ENCODE measurements around the gene SF3A1. TPM values are rescaled to one million over a fixed set of nuclear protein-coding genes. Genes with fewer than 3 reads are reported as not detected.

The SF3A1 gene
- total and polyA plus RNA-seq, 2 of the 8 experiments (the other 6 are each of a cell fraction or from before 2014, with no cell fraction given) = 27.8 to 285 TPM

GRCh38 chr22:30381264-30381663 is 24.6 kb upstream of the SF3A1 start:
- no peak overlapping the region for H2AK5ac ChIP-seq (ENCODE audit: low read depth, low read length)
- WGBS, 2 experiments (ENCODE audit: extremely low coverage in 1 of 2, insufficient coverage in 1 of 2, insufficient read length in 1 of 2, insufficient replicate concordance in 2 of 2, low coverage in 1 of 2, low lambda C conversion rate in 2 of 2, missing lambda C conversion rate in 1 of 2) = 93% methylated on average over 12 of the region's 12 CpGs; no CpG with 5 or more reads in 1 of the 2 experiments
- no peak overlapping the region for H3K4me2 ChIP-seq (ENCODE audit: insufficient read depth in 1 of 2, low read depth in 2 of 2, low read length in 2 of 2)
- no peak overlapping the region for H4K5ac ChIP-seq (ENCODE audit: insufficient read length, low read depth, low read length)
- peaks cover 0 to 3% (median 0%) of the 10 kb centered on the region in 4 experiments; a peak in 2 of 7 replicates for H3K4me1 ChIP-seq (replicated peaks in 1 of 4; ENCODE audit: control insufficient read depth in 3 of 4, insufficient read depth in 4 of 4, low read length in 3 of 4)
- DNase-seq (ENCODE audit: low read depth in 1 of 2, low spot score in 2 of 2) = no peak
- no peak overlapping the region for H2BK5ac ChIP-seq (ENCODE audit: low read depth, low read length)
- no peak overlapping the region for H4K8ac ChIP-seq (ENCODE audit: extremely low read depth, insufficient read depth, low read length)
- H3K14ac ChIP-seq (ENCODE audit: insufficient read length) = no peak overlapping the region
- no peak overlapping the region for H2BK120ac ChIP-seq (replicated peaks; ENCODE audit: low read depth, low read length)
- H3K23me2 ChIP-seq (ENCODE audit: low read depth, low read length) = no peaks in the 10 kb centered on the region
- POLR2A ChIA-PET (ENCODE audit: partially characterized antibody) = interaction anchor here (0.8 to 3.6 kb wide), 9 partner anchors 8 to 58 kb away, joined by 3 to 14 read pairs (median 3); no protein-coding TSS in a partner anchor
- FAIRE-seq = no peak
- H3K79me1 ChIP-seq (ENCODE audit: low read depth, low read length) = no peaks in the 10 kb centered on the region
- no peaks in the 10 kb centered on the region; a peak in 1 of 4 replicates for H3K79me2 ChIP-seq (ENCODE audit: control insufficient read depth in 1 of 2, insufficient read depth in 2 of 2, low read length in 2 of 2)
- no peak overlapping the region for H3K56ac ChIP-seq (replicated peaks; ENCODE audit: insufficient read length, low read depth, low read length)
- no peak overlapping the region for H3K4ac ChIP-seq (replicated peaks; ENCODE audit: insufficient read length, low read depth, low read length)
- peaks cover 2% of the 10 kb centered on the region in 2 experiments for H4K20me1 ChIP-seq (replicated peaks in 1 of 2; ENCODE audit: control insufficient read depth in 1 of 2, insufficient read depth in 2 of 2, low read length in 2 of 2)
- no peak overlapping the region for H3K23ac ChIP-seq (ENCODE audit: insufficient read length)
- H3K9ac ChIP-seq (replicated peaks in 1 of 4; ENCODE audit: extremely low read depth in 1 of 4, low read depth in 3 of 4, low read length in 3 of 4) = no peak overlapping the region
- no peaks in the 10 kb centered on the region for H3K9me3 ChIP-seq (ENCODE audit: insufficient read depth in 2 of 2, low read depth in 1 of 2, low read length in 1 of 2)
- no peak overlapping the region for H3K4me3 ChIP-seq (ENCODE audit: extremely low read depth in 1 of 4, insufficient read depth in 2 of 4, low read depth in 3 of 4, low read length in 4 of 4)
- H2BK15ac ChIP-seq (ENCODE audit: low read length) = no peak overlapping the region
- no peaks in the 10 kb centered on the region for H3K27me3 ChIP-seq (replicated peaks in 1 of 4; ENCODE audit: control insufficient read depth in 3 of 4, extremely low read depth in 1 of 4, insufficient read depth in 3 of 4, low read length in 3 of 4)
- CTCF ChIA-PET (ENCODE audit: partially characterized antibody) = interaction anchor here (0.6 to 2.5 kb wide), 8 partner anchors 10 to 553 kb away, joined by 3 to 10 read pairs (median 4); no protein-coding TSS in a partner anchor
- H2AFZ ChIP-seq (ENCODE audit: low read length) = no peak overlapping the region
- H2BK20ac ChIP-seq (ENCODE audit: low read length) = no peak overlapping the region
- peaks cover 0 to 4% (median 3%) of the 10 kb centered on the region in 4 experiments; a peak in 4 of 8 replicates for H3K36me3 ChIP-seq (ENCODE audit: control insufficient read depth in 2 of 4, insufficient read depth in 4 of 4, low read length in 3 of 4)
- no peak overlapping the region for H2BK12ac ChIP-seq (ENCODE audit: low read depth, low read length)
- H4K91ac ChIP-seq (replicated peaks; ENCODE audit: insufficient read length, low read length) = no peak overlapping the region
- H3K27ac ChIP-seq (ENCODE audit: low read depth, low read length) = no peak overlapping the region
- H3K18ac ChIP-seq (ENCODE audit: extremely low read depth, low read length) = no peak overlapping the region
- TF ChIP-seq MAX (IDR thresholded peaks at IDR 0.05) (no peak), EP300 (IDR thresholded peaks at IDR 0.05; ENCODE audit: borderline replicate concordance in 1 of 2, low read depth in 2 of 2, low read length in 2 of 2) (no peak), EZH2 (IDR thresholded peaks at IDR 0.05; ENCODE audit: low read depth, low read length, severe bottlenecking) (no peak), POLR2AphosphoS5 (IDR thresholded peaks at IDR 0.05; ENCODE audit: low read depth, low read length) (no peak), RBBP5 (IDR thresholded peaks at IDR 0.05; ENCODE audit: borderline replicate concordance, low read depth, low read length) (no peak), FOSL1 (IDR thresholded peaks at IDR 0.05; ENCODE audit: insufficient read depth, low read depth, low read length) (no peak), SUZ12 (IDR thresholded peaks at IDR 0.05; ENCODE audit: low read length) (no peak), MAFK (IDR thresholded peaks at IDR 0.05; ENCODE audit: low read depth, low read length) (no peak), HDAC2 (IDR thresholded peaks at IDR 0.05; ENCODE audit: borderline replicate concordance in 1 of 2, low read depth in 2 of 2, low read length in 2 of 2) (no peak), TBP (IDR thresholded peaks at IDR 0.05; ENCODE audit: low read depth, low read length) (no peak), YY1 (IDR thresholded peaks at IDR 0.05; ENCODE audit: low read depth, low read length) (no peak), ZNF274 (IDR thresholded peaks at IDR 0.05; ENCODE audit: borderline replicate concordance, extremely low read depth, low read length) (no peak)
